HG03135 (cell line): ENCODE data around the gene IL31.
"Not testable (repeated sequence)": the region's sequence is repeated elsewhere in the genome, so short reads cannot be mapped to it uniquely, and the experiment has no call there.

Experiments used
- ATAC-seq: cut with Tn5 transposase; IDR thresholded peaks from one replicate; pipeline ENCODE4 v1.9.1; 2021; ENCODE audit warnings: mild to moderate bottlenecking, moderate library complexity; ENCODE audit not compliant: unreplicated experiment

The IL31 gene

GRCh38 chr12:122194804-122195203 lies 20.8 kb upstream of the IL31 start:
- ATAC-seq = no peak

DNA sequence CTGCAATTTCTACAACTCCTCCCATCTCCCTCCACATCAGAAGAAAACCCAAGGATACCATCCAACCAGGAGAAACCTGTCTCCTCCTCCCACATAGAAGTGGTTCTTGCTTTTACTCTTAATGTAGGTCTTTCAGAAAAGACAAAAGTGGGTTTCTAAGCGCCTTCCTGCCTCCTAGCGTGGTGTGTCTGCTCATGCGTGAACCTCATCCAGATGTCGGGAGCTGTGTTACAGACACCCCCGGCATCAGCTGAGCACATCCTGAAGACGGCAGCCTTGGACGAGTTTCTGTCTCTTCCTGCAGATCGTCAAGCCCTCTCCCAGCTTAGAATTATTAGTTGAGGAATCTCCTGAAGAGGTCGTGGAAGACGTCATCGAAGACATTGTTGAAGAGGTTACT lies 18.4 kb upstream of the IL31 start:
- ATAC-seq = no peak

DNA sequence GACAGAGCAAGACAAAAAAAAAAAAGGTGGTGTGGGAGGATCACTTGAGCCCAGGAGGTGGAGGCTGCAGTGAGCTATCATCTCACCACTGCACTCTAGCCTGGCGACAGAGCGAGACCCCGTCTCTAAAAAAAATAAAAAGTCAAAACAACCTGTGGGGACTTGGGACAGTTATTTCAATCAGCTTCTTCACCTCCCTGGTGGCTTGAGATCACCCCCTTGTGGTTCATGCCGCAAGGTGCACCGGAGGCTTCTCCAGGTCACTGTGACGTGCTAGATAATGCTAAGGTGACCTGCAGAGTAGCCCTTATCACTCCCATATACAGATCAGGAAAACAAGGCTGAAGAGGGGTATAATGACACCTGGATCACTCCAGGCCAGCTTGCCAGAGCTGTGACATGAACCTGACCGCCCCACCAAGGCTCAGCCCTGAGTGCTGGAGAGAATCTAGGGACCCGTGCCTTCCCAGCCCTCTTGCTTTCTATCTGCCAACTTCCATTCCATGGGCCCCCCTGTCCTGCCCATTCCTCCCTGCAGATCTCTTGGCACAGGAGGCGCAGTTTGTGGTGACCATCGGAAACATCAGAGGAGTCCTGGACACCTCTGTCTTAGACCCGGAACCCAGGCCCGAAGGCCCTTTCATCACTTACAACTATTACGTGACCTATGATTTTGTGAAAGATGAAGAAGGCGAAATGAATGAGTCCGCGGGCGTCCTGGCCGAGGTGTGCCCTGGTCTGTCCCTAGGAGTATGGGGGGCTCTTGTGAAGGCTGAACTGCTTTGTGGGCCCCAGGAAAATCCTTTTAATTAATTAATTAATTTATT lies 17.0 kb upstream of the IL31 start:
- no peak for ATAC-seq

- no peak for ATAC-seq
Observed at GRCh38 chr12:122189626-122190475, 15.8 kb upstream of the IL31 start.

- no peak for ATAC-seq
Observed at GRCh38 chr12:122187466-122187865, 13.4 kb upstream of the IL31 start.

- ATAC-seq = no peak
Observed at GRCh38 chr12:122185494-122186082, 11.6 kb upstream of the IL31 start.

- no peak for ATAC-seq
Observed at GRCh38 chr12:122185079-122185478, 11.1 kb upstream of the IL31 start.

GRCh38 chr12:122184517-122184916 lies 10.5 kb upstream of the IL31 start:
- ATAC-seq = no peak

GRCh38 chr12:122183588-122183940 lies 9.5 kb upstream of the IL31 start:
- no peak for ATAC-seq

DNA sequence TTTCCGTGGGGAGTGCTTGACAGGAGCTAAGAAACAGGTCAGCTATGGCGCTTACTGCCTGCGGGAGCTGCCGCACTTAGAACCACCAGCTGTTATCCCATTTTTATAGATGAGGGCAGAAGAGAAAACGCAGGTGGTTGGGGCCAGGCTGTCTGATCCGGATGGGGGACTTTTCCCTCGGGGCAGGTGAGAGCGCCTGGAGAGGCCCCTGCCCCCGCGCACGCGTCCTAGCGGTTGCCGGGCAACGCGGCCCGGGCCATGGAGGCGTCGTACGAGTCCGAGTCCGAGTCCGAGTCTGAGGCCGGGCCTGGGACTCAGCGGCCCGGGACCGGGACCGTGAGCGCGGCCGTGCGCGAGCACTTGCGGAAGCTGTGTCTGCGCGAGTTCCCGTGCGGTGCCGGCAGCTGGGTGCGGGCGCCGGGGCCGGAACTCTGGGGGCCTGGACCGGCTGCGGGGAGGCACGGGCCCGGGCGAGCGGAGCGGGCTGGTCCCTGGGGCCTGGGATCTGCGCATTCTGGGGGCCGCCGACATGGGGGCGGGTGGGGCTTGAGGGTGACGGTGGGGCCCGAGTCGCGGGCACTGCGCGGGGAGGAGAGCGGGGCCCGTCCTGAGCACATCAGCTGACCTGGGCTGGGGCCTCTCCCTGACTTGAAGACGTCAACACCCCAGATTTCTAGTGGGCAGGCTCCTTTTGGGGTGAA lies 9.0 kb upstream of the IL31 start, which contains the start of gene LRRC43:
Gene LRRC43, plus strand, starts transcription at position 237 of the 701 bp plus-strand sequence. Its CDS starts 22 bp downstream, at position 259.
- ATAC-seq = no peak

GRCh38 chr12:122176473-122176872 lies 2.5 kb upstream of the IL31 start:
- ATAC-seq = not testable (repeated sequence)

DNA sequence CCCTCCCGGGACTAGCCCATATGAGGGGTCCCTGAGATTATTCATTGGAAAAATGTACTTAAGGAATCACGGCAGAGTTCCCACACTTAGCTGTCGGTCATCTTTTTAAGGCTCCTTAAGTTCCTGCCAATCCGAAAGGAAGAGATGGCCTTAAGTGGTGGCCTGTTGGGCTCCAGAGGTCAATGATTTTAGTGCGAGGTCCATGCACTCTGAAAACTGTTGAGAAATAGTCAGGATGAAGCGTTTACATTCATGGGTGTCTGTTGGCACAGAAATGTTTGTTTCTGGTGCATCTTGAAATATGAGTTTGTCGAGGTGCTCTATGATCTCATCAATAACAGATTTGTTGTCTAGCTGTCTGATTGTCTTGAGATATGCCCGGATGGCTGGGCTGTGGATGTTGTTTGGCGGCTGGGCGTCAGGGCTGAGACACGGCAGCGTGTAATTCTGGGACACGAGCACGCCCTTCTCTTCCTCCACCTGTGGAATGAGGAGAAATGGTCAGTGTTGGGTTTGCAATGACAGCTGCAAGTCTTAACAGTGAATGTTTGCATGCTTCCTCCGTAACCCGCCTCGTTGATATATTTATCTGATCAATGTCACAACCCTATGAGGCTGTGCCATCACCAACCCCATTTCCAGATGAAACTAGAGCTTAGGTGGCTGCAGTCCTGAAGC lies 1.6 kb downstream of the IL31 start:
- ATAC-seq = no peak

DNA sequence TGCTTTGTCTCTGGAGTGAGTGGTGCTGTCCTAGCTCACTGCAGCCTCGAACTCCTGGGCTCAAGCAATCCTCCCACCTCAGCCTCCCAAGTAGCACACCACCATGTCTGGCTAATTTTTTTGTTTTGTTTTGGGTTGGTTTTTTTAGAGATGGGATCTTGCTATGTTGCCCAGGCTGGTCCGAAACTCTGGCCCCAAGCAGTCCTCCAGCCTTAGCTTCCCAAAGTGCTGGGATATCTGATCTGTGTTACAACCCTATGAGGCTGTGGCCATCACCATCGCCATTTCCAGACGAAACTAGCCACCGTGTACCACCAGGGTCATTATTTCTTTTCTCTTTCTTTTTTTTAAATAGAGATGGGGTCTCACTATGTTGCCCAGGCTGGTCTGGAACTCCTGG lies 2.6 kb downstream of the IL31 start:
- ATAC-seq = no peak

GRCh38 chr12:122168492-122168891 lies 5.5 kb downstream of the IL31 start:
- ATAC-seq = no peak

GRCh38 chr12:122167356-122167925 lies 6.6 kb downstream of the IL31 start:
- no peak for ATAC-seq

GRCh38 chr12:122166422-122167349 lies 7.3 kb downstream of the IL31 start:
- ATAC-seq = no peak

DNA sequence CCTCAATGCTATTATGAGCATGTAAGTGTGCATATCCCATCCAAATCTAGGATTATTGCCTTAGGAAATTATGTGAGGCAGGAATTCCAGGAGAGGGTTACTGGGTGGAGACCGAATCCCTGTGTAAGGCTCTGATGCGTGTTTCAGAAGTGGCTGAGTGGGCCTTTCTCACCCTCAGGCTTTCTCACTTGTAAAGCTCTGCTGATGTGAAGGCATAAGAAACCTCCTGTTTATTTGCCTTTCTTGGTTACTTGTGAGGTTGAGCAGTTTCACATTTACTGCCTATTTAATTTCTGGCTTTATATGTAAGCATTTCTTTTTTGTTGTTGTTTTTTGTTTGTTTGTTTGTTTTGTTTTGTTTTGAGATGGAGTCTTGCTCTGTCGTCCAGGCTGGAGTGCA lies 11.0 kb downstream of the IL31 start:
- no peak for ATAC-seq

DNA sequence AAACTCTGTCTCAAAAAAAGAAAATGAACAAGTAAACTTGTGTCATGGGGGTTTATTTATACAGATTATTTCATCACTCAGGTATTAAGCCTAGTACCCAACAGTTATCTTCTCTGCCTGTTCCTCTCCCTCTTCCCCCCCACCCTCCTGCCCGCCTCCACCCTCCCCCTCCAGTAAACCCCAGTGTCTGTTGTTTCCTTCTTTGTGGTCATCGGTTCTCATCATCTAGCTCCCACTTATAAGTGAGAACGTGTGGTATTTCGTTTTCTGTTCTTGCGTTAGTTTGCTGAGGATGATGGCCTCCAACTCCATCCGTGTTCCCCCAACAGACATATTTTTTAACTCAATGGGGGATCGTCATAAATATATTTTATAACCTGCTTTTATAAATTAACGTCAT lies 12.3 kb downstream of the IL31 start:
- no peak for ATAC-seq

DNA sequence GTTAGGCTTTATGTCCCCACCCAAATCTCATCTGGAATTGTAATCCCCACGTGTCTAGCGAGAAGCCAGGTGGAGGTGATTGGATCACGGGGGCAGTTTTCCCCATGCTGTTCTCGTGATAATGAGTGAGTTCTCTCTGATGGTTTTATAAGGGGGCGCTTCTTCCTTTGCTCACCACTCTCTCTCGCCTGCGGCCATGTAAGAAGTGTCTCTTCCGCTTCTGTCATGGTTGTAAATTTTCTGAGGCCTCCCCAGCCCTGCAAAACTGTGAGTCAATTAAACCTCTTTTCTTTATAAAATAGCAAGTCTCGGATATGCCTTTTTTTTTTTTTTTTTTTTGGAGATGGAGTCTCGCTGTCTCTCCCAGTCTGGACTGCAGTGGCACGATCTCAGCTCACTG lies 13.3 kb downstream of the IL31 start:
- no peak for ATAC-seq
